SHP77 treated with DMSO at 0.1 percent for 48 hours (cell line): ENCODE results near the gene FAM170B.

Experiments used
- DNase-seq: peaks from one replicate; lab custom pipeline; 2025; lab: John Stamatoyannopoulos, UW

The FAM170B gene

DNA sequence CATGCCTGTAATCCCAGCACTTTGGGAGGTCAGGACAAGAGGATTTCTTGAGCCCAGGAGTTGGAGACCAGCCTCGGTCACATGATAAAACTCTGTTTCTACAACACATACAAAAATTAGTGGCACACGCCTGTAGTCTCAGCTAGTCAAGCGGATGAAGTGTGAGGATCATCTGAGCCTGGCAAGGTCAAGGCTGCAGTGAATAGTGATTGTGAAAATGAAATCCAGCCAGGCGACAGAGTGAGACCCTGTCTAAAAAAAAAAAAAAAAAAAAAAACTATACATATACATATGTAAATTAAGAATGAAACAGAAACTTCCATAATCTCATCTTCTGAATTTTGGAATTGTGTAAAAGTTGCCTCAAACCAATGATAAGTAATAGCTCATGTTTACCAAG is 18.2 kb upstream of the FAM170B start:
- no peak for DNase-seq

DNA sequence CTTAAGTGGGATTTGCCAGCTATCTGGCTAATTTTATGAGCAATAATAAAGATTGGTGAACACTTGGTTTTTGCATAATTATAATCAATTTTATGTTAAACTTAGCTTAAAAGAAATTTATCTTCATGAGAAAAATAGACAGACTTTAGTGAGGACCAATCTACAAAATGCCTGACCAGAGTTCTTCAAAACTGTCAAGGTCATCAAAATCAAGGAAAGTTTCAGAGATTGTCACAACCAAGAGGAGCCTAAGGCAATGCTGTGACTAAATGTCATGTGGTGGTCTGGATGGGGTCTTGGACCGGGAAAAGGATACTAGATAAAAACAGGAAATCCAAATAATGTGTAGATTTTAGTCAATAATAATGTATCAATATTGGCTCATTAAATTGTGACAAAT is 17.7 kb upstream of the FAM170B start:
- no peak for DNase-seq

DNA sequence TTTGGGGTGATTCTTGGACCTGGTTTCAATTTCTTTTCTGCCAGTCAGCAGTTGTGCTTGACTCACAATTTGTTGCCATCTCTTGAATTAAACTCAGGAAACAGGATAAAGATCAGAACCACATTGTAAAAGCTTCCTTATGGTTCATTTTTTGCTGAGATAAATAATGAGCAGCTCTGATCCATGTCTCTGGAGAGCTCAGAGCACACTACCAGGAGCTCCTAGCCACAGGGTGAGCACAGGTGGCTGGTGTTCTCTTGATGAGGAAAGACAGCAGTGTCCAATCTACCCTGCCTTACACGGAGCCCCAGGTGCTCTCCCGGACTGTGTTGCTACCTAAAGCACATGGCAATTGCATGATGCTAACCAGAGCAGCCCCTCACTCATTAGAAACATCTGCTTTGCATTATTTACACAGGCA is 17.2 kb upstream of the FAM170B start:
- no peak for DNase-seq

DNA sequence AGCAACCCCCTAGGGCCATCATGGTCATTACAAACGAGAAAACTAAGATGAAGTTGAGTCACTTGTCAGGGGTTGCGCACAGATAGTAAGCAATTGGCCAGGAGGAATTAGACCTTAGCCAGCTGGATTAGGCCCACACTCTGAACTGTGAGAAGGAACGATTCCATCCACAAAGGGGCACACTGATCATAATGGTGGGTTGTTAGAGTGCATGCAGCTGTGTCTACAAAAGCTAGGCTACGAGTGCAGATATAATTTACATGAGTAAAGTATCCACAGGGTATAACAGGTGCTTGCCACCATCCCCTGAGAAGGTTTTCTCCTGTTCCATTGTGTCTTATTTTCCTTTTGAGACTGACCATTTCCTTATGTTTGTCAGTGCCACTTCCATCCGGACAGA is 16.6 kb upstream of the FAM170B start:
- DNase-seq = peak; percentile 1

DNA sequence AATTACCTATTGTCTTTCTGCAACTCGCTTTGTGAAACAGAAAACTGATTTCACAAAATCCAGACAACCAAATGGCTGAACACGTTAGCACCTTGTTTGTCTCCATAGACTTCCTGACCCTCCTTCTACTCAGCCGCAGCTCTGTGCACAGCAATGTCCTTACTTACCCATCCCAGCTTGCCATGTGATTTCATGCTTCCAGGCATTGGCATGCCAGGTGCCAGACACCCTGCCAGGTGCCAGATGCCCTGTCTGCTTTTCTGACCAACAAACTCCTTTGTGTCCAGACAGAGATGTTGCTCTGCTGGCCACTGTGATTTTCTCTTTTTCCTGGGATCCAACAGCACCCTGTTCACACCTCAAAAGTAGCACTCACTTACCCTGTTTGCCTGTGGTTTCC is 16.1 kb upstream of the FAM170B start:
- no peak for DNase-seq

DNA sequence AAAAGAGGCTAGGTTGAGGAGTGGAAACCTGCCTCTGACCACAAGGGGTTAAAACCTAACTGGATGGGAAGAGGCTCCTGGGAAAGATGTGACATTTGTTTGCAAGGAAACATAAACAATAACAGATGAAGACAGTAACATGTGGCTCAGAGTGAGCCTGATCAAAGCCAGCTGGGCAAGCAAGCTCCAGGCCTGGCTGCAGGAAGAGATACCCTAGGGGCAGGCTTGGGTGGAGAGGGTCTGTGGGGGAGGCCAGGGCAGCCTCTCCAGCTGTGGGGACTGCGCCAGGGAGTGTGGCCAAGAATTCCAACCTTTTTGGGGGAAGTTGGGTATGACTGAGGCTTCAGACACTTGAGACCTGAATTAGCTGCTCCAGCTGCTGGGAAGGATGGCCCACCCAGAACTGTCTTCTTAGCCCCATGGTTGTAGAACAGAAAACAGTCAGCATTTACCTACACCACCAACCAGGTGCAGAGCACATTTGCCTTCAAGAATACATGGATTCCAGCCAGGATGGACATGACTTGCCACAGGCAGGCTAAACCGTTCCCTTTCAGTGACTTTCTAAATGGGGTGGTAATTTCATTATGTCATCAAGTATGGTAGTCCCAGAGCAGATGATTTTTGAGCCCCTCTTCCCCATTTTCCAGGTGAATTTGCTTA is 10.4 kb upstream of the FAM170B start:
- DNase-seq = no peak

DNA sequence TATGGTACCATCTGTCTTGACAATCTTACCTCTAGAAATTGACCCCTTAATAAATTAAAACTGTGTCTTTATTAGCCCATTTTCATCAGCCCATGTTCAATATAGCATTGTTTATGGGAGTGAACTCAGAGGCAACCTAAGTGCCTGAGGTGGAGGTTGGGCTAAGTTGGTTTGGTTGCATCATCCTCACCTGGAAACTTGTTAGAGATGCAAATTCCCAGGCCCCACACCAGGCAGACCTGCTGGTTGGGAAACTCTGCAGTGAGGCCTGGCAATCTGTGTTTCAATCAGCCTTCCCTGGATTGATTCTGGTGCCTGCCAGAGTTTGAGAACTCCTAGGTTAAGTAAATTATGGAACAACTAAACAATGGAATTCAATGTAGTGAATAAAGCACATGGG is 9.4 kb upstream of the FAM170B start:
- DNase-seq = no peak

DNA sequence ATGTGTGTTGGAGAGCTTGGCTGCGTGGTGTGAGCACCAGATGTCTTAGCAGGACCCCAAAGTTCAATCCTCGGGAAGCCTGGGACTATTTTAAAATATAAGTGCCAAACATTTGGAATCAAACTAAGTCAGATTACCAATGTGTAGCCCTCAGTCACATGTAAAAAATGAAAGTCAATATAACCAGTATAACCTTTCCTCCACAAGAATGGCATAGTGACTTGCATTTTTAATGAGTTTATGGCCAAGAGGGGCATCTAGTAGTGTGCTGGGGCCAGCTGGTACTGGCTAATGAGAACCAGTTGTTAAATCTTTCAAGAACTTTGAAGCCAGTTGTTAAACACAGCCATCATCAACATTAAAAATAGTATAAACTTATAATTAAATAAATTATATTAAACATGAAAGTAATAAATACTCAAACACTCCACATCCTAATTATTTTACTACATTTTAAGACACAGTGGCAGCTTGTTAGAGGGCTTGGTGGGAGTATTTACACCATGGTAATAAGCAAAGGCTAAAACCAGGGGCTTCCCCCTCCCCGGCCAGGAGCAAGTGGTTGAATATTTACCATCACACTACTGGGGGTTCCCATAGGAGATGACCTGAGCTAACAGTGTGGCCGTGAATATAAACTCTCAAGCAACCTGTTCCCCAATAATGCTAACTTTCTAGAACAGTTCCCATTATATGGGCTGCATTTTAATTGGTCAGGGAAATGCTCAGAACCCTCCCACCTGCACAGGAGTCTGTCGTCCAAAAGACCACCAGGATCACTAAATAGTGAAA is 7.9 kb upstream of the FAM170B start:
- no peak for DNase-seq

DNA sequence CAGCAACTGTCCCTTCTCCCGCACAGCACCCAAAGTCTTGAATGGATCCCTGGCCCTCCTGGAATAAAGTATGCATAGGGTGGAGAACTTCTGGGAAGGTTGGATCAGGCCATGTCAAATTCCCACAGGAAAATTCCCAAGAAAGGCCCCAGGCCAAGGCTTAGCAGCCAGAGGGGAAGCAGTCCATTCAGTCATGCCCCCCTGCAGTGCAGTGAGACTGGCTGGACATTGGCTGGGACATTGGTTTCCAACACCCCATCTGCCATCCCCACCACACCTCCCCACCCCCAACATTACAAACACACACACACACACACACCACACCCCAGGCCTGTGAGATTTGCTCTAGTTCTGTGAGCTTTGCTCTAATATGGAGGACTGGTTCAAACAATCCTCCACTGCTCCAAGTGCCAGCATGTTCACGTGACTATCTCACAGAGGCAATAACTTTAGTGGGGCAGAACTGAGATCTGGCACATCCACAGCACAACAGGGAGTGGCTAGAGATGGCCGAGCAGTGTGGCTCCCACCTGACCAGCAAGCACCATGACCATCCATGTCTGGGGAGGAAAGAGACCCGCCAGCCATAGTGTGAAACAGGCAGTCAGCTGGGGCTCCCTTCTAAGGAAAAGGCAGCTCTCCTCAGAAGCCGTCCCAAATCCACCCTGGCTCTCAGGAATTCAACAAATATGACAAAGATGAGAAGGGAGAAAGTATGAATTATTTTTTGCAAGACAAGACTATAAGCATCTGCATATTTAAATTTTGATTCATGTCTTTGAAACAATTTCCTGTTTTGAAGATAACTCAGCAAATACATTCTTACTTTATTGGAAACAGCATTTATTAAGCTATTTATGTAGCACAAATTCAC is 6.7 kb upstream of the FAM170B start:
- no peak for DNase-seq

DNA sequence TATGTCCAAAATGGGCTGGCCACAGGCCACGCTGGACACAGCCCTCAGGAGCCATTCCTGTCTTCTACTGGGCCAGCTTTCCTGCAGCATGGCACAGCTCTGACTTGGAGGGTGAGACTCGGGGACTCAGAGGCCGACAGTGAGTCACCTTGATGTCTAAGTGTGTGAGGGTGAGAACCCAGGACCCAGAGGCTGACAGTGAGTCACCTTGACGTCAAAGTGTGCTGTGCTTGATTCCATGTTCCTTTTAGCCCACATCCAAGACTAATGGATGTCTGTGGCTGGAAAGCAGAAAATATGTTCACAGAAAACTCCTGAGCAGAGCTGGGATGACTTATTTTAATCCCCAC is 6.0 kb upstream of the FAM170B start:
- DNase-seq = no peak

DNA sequence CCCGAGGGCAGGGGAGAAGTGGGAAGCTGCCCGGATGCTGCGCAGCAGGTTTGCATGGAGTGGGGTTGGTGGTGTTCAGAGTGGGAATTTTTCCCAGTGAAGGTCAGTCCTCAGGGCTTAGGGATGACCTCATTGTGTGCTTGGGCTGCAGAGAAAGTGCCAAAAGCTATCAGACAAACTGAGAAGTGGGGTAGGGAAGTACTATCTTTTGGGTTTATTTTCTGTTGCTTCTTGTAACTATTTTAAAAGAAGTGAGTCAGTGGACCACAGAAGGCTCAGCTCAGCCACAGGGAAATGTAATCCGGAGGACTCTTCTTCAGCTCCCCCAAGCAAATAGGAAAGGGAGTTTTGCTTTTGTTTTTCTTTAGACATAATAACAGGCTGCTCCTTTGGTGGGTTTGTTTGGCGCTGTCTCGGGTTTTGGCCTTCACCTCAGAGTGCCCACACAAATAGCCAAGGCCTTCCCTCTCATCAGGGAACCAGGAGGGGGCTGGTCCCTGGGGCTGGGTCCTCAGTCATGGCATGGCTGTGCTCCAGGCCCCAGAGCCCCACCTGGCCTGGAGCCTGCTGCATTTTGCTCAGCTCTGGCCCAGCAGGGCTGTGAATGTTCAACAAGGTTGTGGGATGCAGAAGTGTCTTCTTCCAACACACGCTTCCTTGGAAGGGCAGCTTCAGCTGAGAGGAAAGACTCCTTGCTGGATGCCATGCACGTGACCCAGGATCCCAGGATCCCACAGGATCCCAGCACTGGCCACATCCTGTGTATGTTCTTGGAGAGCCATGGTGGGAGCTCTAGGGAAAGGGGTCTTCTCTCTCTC is 5.4 kb upstream of the FAM170B start:
- DNase-seq = no peak

DNA sequence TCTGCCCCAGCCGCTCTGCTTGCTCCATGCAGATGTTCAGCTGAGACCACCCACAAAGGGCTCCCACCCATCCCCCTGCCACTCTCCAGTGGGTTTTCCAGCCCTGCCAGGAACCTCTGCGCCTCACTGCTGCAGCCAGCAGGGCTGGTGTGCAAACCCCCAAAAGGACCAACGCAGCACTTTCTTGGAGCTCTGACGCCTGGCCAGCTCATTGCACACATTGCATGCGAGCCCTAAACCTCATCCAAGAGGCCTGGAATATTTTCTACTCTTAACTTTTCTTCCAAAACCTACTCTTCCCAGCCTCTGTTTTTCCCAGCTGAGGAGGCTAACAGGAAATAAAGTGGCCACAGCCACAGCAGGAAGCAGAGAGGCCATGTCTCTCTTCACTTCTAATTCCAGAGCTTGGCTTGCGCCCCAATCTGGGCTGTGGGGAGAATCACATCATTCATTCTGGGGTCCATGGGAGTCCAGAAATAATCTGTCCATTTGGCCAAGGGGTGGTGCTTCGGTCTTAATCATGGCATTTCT is 4.6 kb upstream of the FAM170B start:
- DNase-seq = no peak

DNA sequence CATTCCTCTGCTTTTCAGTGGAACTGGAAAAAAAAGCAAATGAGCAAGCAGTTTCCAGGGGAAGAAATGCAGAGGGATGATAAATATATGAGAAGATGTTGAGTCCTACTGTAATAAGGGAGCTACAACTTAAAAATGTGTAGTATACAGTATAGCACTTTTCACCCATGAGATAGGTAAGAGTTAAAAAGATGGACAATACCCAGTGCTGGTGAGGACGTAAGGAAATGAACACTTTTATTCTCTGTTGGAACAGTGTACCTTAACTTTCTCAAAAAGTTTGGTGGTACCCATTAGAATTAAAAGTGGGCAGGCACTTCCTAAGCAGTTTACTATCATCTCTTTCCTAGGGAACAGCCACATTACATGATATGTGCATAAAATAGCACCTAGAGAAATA is 2.7 kb upstream of the FAM170B start:
- no peak for DNase-seq

DNA sequence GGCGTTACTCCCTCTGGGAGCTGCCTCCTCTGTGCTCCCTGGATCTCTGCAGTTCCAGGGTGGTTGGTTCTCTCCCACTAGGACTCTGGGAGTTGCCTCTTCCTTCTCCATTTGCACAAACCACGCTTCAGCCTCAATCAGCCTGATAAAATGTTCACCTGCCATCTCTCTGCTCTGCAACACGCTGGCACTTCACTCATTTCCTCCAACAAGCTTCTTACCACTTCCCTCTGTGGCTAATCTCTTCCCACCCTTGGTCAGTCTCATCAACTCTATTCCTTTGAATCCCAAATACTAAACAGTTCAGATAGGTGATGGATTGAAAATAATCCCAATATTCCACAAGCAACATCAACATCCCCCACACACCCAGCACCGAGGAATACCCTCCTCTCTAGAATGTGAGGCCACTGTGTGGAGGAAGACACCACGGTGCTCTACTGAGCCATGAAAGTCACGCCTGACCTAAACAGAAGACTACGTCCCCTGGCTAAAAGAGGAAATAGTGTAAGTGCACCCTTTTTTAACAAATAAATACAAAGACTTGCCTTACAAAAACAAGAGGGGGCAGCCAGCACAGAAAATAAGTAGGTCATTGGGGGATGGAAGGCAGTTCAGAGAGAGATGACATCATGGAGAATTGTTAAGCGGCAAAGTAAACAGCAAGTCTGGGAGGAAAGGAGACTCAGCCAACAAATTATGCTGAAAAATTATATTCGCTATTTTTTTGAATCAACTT is 1.9 kb upstream of the FAM170B start:
- DNase-seq = no peak

DNA sequence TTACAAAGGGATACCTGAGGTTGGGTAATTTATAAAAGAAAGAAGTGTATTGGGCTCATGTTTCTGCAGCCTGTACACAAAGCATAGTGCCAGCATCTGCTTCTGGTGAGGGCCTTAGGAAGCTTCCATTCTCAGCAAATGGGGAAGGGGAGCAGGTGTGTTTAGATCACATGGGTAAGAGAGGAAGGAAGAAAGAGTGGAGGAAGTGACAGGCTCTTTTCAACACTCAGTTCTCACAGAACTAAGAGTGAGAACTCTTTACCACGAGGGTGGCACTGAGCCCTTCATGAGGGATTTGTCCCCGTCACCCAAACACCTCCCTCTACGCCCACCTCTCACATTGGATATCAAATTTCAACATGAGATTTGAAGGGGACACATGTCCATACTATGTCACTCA is 506 bp upstream of the FAM170B start:
- no peak for DNase-seq

DNA sequence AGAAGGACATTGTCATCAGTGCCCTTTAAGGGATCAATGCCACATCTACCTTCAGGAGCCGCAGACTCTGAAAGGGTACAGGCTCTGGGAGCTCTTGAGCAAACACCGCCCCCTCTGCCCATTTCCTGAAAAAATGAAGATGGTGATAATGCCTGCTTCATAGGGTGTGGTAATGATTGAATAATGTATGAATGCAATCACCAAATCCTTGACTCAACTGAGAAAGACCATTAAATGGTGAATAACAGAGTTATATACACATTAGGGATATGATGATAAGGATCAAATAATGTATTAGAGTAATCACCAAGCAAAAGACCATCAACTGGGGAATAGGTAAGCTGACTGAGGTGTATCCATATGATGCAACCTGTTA is 1.5 kb downstream of the FAM170B start:
- DNase-seq = no peak

DNA sequence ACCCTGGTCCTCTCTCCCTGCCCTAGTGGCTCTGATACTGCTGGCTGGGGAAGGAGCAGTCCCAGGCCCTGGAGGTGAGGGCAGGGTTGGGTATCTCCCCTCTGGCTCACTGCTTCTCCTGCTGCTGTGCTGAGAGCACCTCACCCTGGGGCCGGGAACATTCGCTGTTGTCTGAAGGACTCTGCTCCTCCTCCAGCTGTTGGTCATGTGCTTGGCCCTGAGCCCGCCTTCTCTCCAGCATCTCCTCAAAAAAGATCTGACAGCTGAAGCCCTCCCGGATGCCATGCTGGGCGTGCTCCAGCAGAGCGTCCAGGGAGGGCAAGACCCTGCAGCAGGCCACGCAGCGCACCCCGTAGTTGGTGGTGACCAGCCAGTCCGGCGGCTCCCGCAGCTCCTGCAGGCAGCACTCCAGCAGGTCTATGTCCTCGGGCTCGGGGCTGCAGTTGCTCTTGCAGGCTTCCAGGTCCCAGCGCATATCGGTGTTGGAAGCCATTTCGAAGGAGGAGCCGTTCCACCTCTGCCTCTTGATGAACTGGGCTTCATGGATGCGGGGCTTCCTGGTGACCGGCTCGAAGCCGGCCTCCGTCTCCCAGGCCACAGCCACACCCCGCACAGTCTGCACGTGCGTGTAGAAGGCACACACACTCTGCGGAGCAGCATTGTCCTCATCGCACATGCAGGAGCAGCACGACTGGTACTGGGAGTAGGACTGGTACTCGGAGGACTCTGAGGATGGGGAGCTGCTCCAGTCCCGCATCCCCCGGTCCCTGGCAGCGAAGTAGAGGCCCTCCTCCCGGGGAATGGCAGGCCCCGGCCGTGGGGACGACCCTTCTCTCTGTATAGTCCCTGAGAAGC is 2.1 kb downstream of the FAM170B start:
- DNase-seq = no peak

DNA sequence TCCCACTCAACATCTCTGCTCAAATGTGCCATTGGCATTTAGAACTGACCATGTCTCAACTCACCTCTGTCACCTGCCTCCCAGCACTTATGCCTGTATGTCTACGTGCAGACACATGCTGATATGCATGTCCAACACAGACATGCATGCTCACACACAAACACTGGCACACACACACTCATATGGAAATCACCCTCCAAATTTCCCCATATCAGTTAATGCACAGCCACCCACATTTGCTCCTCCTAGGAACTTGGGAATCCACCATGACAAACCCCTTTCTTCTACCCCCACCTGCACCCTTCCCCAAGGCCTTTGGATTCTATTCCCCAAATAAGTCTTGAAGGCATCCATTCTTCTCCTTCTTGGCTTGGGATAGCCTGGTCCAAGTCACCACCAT is 4.4 kb downstream of the FAM170B start:
- no peak for DNase-seq

DNA sequence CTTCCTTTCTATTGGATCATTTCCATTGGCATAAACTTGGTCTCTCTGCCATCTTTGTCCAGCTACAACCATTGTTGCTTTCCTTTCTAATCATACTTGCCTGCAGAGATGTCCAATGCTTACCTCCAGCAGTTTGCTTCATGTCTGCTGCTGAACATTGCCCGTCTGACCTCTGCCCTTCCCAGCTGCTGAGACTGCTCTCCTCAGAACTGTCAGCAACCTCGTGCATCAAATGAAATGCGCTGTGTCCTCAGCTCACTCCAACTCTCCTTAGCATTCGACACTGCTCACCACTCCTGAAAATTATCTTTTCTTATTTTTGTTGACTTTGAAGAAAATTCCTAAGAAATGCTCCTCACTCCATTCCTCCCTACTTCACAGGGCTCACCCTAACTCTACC is 5.0 kb downstream of the FAM170B start:
- no peak for DNase-seq
